ENCODE data around the gene WBP1.

DNA sequence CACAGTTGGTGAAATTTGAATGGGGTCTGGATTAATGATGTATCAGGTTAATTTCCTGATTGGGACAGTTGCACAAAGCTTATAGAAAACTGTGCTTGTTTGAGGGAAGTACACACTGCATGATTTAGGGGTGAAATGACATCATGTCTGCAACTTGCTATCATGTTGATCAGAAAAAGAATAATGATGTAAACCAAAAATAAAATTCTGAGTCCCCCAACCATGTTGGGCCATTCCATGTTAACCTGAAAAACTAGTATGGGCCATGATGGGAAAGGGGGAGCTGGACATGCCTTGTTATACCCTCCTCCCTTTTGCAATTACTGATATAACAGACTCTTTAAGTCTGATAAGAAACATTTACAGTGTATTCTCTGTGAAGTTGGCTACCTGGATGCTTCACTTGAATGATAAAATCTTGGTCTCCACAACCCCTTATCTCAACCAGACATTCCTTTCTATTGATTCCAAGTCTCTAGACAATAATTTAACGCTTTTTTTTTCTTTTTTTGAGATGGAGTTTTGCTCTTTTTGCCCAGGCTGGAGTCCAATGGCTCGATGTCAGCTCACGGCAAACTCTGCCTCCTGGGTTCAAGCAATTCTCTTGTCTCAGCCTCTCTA is 7.6 kb upstream of the WBP1 start:
- TF ChIP-seq, protein P1, sequence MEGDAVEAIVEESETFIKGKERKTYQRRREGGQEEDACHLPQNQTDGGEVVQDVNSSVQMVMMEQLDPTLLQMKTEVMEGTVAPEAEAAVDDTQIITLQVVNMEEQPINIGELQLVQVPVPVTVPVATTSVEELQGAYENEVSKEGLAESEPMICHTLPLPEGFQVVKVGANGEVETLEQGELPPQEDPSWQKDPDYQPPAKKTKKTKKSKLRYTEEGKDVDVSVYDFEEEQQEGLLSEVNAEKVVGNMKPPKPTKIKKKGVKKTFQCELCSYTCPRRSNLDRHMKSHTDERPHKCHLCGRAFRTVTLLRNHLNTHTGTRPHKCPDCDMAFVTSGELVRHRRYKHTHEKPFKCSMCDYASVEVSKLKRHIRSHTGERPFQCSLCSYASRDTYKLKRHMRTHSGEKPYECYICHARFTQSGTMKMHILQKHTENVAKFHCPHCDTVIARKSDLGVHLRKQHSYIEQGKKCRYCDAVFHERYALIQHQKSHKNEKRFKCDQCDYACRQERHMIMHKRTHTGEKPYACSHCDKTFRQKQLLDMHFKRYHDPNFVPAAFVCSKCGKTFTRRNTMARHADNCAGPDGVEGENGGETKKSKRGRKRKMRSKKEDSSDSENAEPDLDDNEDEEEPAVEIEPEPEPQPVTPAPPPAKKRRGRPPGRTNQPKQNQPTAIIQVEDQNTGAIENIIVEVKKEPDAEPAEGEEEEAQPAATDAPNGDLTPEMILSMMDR (IDR thresholded peaks at IDR 0.05 in 4 of 5, conservative IDR thresholded peaks at IDR 0.05 in 1 of 5): no peak
- no peak for TF ChIP-seq POLR2A (IDR thresholded peaks at IDR 0.05)

All from gastrocnemius medialis (tissue), 4 donors.